GM19467 (cell line): ENCODE data around the gene GUCA2B.

Source experiments
- ATAC-seq: cut with Tn5 transposase; IDR thresholded peaks from one replicate; pipeline ENCODE4 v1.9.1; 2021; ENCODE audit warnings: mild to moderate bottlenecking, moderate library complexity; ENCODE audit not compliant: unreplicated experiment

GUCA2B gene

GRCh38 chr1:42165511-42166210 is 12.5 kb downstream of the GUCA2B start:
- ATAC-seq: no peak

- no peak for ATAC-seq
These were observed 14.6 kb downstream of the GUCA2B start for GRCh38 chr1:42167611-42168390.

- no peak for ATAC-seq
These were observed 15.1 kb downstream of the GUCA2B start for GRCh38 chr1:42168391-42168670.

GRCh38 chr1:42168763-42169162 is 15.6 kb downstream of the GUCA2B start:
- no peak for ATAC-seq

GRCh38 chr1:42170779-42171621 is 17.8 kb downstream of the GUCA2B start:
- ATAC-seq: no peak

GRCh38 chr1:42171679-42172266 is 18.6 kb downstream of the GUCA2B start:
- no peak for ATAC-seq

- no peak for ATAC-seq
These were observed 19.3 kb downstream of the GUCA2B start for GRCh38 chr1:42172381-42173133.

- ATAC-seq: no peak
These were observed 20.1 kb downstream of the GUCA2B start for GRCh38 chr1:42173155-42173933.

GRCh38 chr1:42173961-42174735 is 20.9 kb downstream of the GUCA2B start:
- no peak for ATAC-seq

- no peak for ATAC-seq
These were observed 22.3 kb downstream of the GUCA2B start for GRCh38 chr1:42175314-42176054.

- ATAC-seq: no peak
These were observed 23.8 kb downstream of the GUCA2B start for GRCh38 chr1:42176902-42177519.

GRCh38 chr1:42177541-42177981 is 24.4 kb downstream of the GUCA2B start:
- ATAC-seq: no peak

GRCh38 chr1:42178249-42178648 is 25.0 kb downstream of the GUCA2B start:
- no peak for ATAC-seq

GRCh38 chr1:42179275-42179674 is 26.1 kb downstream of the GUCA2B start:
- no peak for ATAC-seq

GRCh38 chr1:42179900-42180329 is 26.7 kb downstream of the GUCA2B start:
- no peak for ATAC-seq

- no peak for ATAC-seq
These were observed 28.5 kb downstream of the GUCA2B start for GRCh38 chr1:42181687-42182086.

- ATAC-seq: no peak
These were observed 30.2 kb downstream of the GUCA2B start for GRCh38 chr1:42183210-42183956.
